OCI-LY1 (cell line): ENCODE measurements around the gene PLEK.

Source experiments
- H2AFZ ChIP-seq: fragments of 200-600 bp; sonication (generic), shearing (Covaris generic); 2 replicates; pipeline ENCODE4 v1.6.0; 2014; ENCODE audit warnings: antibody characterized with exemption, mild to moderate bottlenecking, low read length
- H3F3A ChIP-seq: fragments of 200-600 bp; sonication (generic), shearing (Covaris generic); 2 replicates; pipeline ENCODE4 v1.6.0; 2014; ENCODE audit warnings: mild to moderate bottlenecking, antibody characterized with exemption, low read length, moderate library complexity; ENCODE audit not compliant: insufficient read depth
- H3K27ac ChIP-seq: fragments of 200-600 bp; sonication (generic); 2 replicates; pipeline ENCODE4 v1.5.1; 2014; ENCODE audit warnings: low read length, mixed run types, mild to moderate bottlenecking, low read depth; ENCODE audit not compliant: poor library complexity, severe bottlenecking
- H3K27me3 ChIP-seq: fragments of 200-600 bp; sonication (generic); 2 replicates; pipeline ENCODE4 v1.6.0; 2014; ENCODE audit warnings: antibody characterized with exemption, mild to moderate bottlenecking, low read length, moderate library complexity; ENCODE audit not compliant: insufficient read depth
- H3K36me3 ChIP-seq: fragments of 200-600 bp; sonication (generic); 2 replicates; pipeline ENCODE4 v1.6.1; 2014; ENCODE audit warnings: mild to moderate bottlenecking, antibody characterized with exemption, low read length, moderate library complexity, mixed read lengths; ENCODE audit not compliant: insufficient read depth
- H3K4me1 ChIP-seq: fragments of 200-600 bp; sonication (generic); 2 replicates; pipeline ENCODE4 v1.5.1; 2014; ENCODE audit warnings: mild to moderate bottlenecking, low read length, moderate library complexity; ENCODE audit not compliant: insufficient read depth, severe bottlenecking
- H3K4me2 ChIP-seq: fragments of 200-600 bp; sonication (generic), shearing (Covaris generic); 2 replicates; pipeline ENCODE4 v1.6.1; 2014; ENCODE audit warnings: low read length
- H3K4me3 ChIP-seq: fragments of 200-600 bp; sonication (generic); 2 replicates; pipeline ENCODE4 v1.5.1; 2014; ENCODE audit warnings: low read length, low read depth, mild to moderate bottlenecking, mixed read lengths; ENCODE audit not compliant: poor library complexity, severe bottlenecking
- H3K79me2 ChIP-seq: fragments of 200-600 bp; shearing (Covaris generic); 2 replicates; pipeline ENCODE4 v1.6.1; 2016; ENCODE audit warnings: mixed run types, low read length, mixed read lengths; ENCODE audit not compliant: insufficient read depth
- H3K9ac ChIP-seq: fragments of 200-600 bp; sonication (generic), shearing (Covaris generic); 2 replicates; pipeline ENCODE4 v1.6.1; 2014; ENCODE audit warnings: mild to moderate bottlenecking, low read length, mixed read lengths
- H3K9me2 ChIP-seq: fragments of 200-600 bp; sonication (generic), shearing (Covaris generic); 2 replicates; pipeline ENCODE4 v1.6.1; 2014; ENCODE audit warnings: low read depth, mild to moderate bottlenecking, low read length, mixed read lengths
- H3K9me3 ChIP-seq: fragments of 200-600 bp; shearing (Covaris generic); 2 replicates; pipeline ENCODE4 v1.6.1; 2014; ENCODE audit warnings: low read length, mixed read lengths
- H4K20me1 ChIP-seq: fragments of 200-600 bp; sonication (generic), shearing (Covaris generic); 2 replicates; pipeline ENCODE4 v1.6.0; 2016; ENCODE audit warnings: mild to moderate bottlenecking, low read length; ENCODE audit not compliant: insufficient read depth
- EZH2 ChIP-seq: fragments of 200-600 bp; sonication (generic), shearing (Covaris generic); IDR thresholded peaks from 2 replicates; pipeline ENCODE4 v1.8.0; 2017; ENCODE audit warnings: borderline replicate concordance, mixed run types, mild to moderate bottlenecking, antibody characterized with exemption, low read length, moderate library complexity, mixed read lengths
- TF ChIP-seq, protein P1 (sequence below): fragments of 200-600 bp; sonication (generic), shearing (Covaris generic); IDR thresholded peaks from 2 replicates; pipeline ENCODE4 v1.5.1; 2017; ENCODE audit warnings: mild to moderate bottlenecking, antibody characterized with exemption, low read length, moderate library complexity, mixed read lengths

PLEK gene

GRCh38 chr2:68411397-68412126, 46.5 kb downstream of the PLEK start:
- H3K27ac ChIP-seq: peak overlapping the region; percentile 65
- H3K9ac ChIP-seq: 0 out of 2 replicates have a peak overlapping the region, but pooled peaks have one; percentile 10
- H2AFZ ChIP-seq: no peak overlapping the region
- H3K4me3 ChIP-seq: no peak overlapping the region
- H3K9me3 ChIP-seq: 0 out of 2 replicates have a peak, but pooled peaks cover 2% of the 10 kb centered on the region
- no peaks in the 10 kb centered on the region for H3K36me3 ChIP-seq
- H3K9me2 ChIP-seq: no peaks in the 10 kb centered on the region
- peaks cover 18% of the 10 kb centered on the region for H3K4me1 ChIP-seq
- no peaks in the 10 kb centered on the region for H3K79me2 ChIP-seq
- peak overlapping the region; percentile 18 for H3K4me2 ChIP-seq
- H3K27me3 ChIP-seq: no peaks in the 10 kb centered on the region
- no peaks in the 10 kb centered on the region for H4K20me1 ChIP-seq
- TF ChIP-seq EZH2: no peak
- TF ChIP-seq, protein P1, sequence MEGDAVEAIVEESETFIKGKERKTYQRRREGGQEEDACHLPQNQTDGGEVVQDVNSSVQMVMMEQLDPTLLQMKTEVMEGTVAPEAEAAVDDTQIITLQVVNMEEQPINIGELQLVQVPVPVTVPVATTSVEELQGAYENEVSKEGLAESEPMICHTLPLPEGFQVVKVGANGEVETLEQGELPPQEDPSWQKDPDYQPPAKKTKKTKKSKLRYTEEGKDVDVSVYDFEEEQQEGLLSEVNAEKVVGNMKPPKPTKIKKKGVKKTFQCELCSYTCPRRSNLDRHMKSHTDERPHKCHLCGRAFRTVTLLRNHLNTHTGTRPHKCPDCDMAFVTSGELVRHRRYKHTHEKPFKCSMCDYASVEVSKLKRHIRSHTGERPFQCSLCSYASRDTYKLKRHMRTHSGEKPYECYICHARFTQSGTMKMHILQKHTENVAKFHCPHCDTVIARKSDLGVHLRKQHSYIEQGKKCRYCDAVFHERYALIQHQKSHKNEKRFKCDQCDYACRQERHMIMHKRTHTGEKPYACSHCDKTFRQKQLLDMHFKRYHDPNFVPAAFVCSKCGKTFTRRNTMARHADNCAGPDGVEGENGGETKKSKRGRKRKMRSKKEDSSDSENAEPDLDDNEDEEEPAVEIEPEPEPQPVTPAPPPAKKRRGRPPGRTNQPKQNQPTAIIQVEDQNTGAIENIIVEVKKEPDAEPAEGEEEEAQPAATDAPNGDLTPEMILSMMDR: no peak
- no peaks in the 10 kb centered on the region for H3F3A ChIP-seq

GRCh38 chr2:68412127-68412819, 47.2 kb downstream of the PLEK start:
- Histone ChIP-seq H2AFZ (0 out of 2 replicates have a peak overlapping the region, but pooled peaks have one; percentile 9), H3K4me1 (peaks cover 18% of the 10 kb centered on the region), H3K9me2 (no peaks in the 10 kb centered on the region), H3K79me2 (no peaks in the 10 kb centered on the region), H3K27me3 (no peaks in the 10 kb centered on the region), H3K9ac (0 out of 2 replicates have a peak overlapping the region, but pooled peaks have one; percentile 10), H3K4me2 (peak overlapping the region; percentile 18), H3F3A (no peaks in the 10 kb centered on the region), H3K27ac (peak overlapping the region; percentile 65), H4K20me1 (no peaks in the 10 kb centered on the region), H3K9me3 (0 out of 2 replicates have a peak, but pooled peaks cover 3% of the 10 kb centered on the region), H3K36me3 (no peaks in the 10 kb centered on the region), H3K4me3 (no peak overlapping the region)
- TF ChIP-seq, protein P1: no peak
- no peak for TF ChIP-seq EZH2

- no peak overlapping the region for H3K4me2 ChIP-seq
- H3K4me3 ChIP-seq: no peak overlapping the region
- H3K9ac ChIP-seq: no peak overlapping the region
- TF ChIP-seq, protein P1: no peak
- TF ChIP-seq EZH2: no peak
- H3K27me3 ChIP-seq: no peaks in the 10 kb centered on the region
- no peaks in the 10 kb centered on the region for H3K9me2 ChIP-seq
- no peaks in the 10 kb centered on the region for H4K20me1 ChIP-seq
- no peak overlapping the region for H3K27ac ChIP-seq
- no peaks in the 10 kb centered on the region for H3F3A ChIP-seq
- no peaks in the 10 kb centered on the region for H3K79me2 ChIP-seq
- H2AFZ ChIP-seq: peak overlapping the region; percentile 85; the same call in 1 of the 2 replicates
- 0 out of 2 replicates have a peak, but pooled peaks cover 3% of the 10 kb centered on the region for H3K9me3 ChIP-seq
- H3K4me1 ChIP-seq: peaks cover 28% of the 10 kb centered on the region
- H3K36me3 ChIP-seq: no peaks in the 10 kb centered on the region
Observed at GRCh38 chr2:68413466-68413865, 48.4 kb downstream of the PLEK start.
